Ovary (tissue), 3 donors: ENCODE data around the gene TTLL11.

ENCODE experiments used
- CTCF ChIP-seq, 3 donors: fragments of 450-650 bp in 2 of 3; fragments of 200-600 bp in 1 of 3; IDR thresholded peaks; one replicate each; pipeline versions ENCODE4 v1.5.1 to v1.8.0; 2016 to 2022; ENCODE audit warnings: antibody characterized with exemption in 3 of 3, mild to moderate bottlenecking in 1 of 3
- EP300 ChIP-seq: sonication (generic); formaldehyde crosslinking; IDR thresholded peaks from one replicate; pipeline ENCODE4 v1.6.1; 2017; ENCODE audit warnings: antibody characterized with exemption
- POLR2A ChIP-seq: fragments of 450-650 bp; IDR thresholded peaks from one replicate; pipeline ENCODE4 v1.6.1; 2017; ENCODE audit warnings: antibody characterized with exemption, mild to moderate bottlenecking, moderate library complexity
- donor health status: DM: no; HTN: no; CAD: no.

GRCh38 chr9:121812159-121812735 lies 280.9 kb downstream of the TTLL11 start:
- TF ChIP-seq CTCF (IDR thresholded peaks at IDR 0.05) (no peak), POLR2A (no peak), EP300 (no peak)
